DMS 273 treated with DMSO at 0.1 percent for 48 hours (cell line): ENCODE measurements around the gene EPHA6.
A peak's percentile ranks its signal among the peaks of the same experiment; 100 is the strongest.

Experiments used
- DNase-seq: peaks from one replicate; lab custom pipeline; 2025; lab: John Stamatoyannopoulos, UW

EPHA6 gene

GRCh38 chr3:96813820-96814650 lies at the start of gene EPHA6:
TSS of gene EPHA6 (plus strand) at chr3:96814594.
- DNase-seq = no peak

GRCh38 chr3:96776818-96777217 lies 37.6 kb upstream of the EPHA6 start:
- DNase-seq = no peak

- no peak for DNase-seq
Observed at GRCh38 chr3:96779810-96780209, 34.6 kb upstream of the EPHA6 start.

GRCh38 chr3:96796101-96796500 lies 18.3 kb upstream of the EPHA6 start:
- no peak for DNase-seq

GRCh38 chr3:96803870-96804269 lies 10.5 kb upstream of the EPHA6 start:
- DNase-seq = no peak

- DNase-seq = no peak
Observed at GRCh38 chr3:96806341-96806740, 8.1 kb upstream of the EPHA6 start.

GRCh38 chr3:96813134-96813819 lies 1.1 kb upstream of the EPHA6 start:
- DNase-seq = peak; percentile 64

GRCh38 chr3:96814651-96815567 lies 515 bp downstream of the EPHA6 start:
- DNase-seq = no peak

- no peak for DNase-seq
Observed at GRCh38 chr3:96831175-96831574, 16.8 kb downstream of the EPHA6 start.

GRCh38 chr3:96833301-96833700 lies 18.9 kb downstream of the EPHA6 start:
- no peak for DNase-seq

- no peak for DNase-seq
Observed at GRCh38 chr3:96836153-96836915, 21.9 kb downstream of the EPHA6 start.

GRCh38 chr3:96843505-96844203 lies 29.3 kb downstream of the EPHA6 start:
- no peak for DNase-seq

- no peak for DNase-seq
Observed at GRCh38 chr3:96844204-96844514, 29.8 kb downstream of the EPHA6 start.

- DNase-seq = no peak
Observed at GRCh38 chr3:96852849-96853248, 38.5 kb downstream of the EPHA6 start.

GRCh38 chr3:96860882-96861281 lies 46.5 kb downstream of the EPHA6 start:
- DNase-seq = no peak

- peak; percentile 5 for DNase-seq
Observed at GRCh38 chr3:96863129-96863740, 48.8 kb downstream of the EPHA6 start.

- no peak for DNase-seq
Observed at GRCh38 chr3:96865605-96866004, 51.2 kb downstream of the EPHA6 start.

GRCh38 chr3:96869316-96869715 lies 54.9 kb downstream of the EPHA6 start:
- DNase-seq = no peak

GRCh38 chr3:96877510-96877909 lies 63.1 kb downstream of the EPHA6 start:
- DNase-seq = no peak

GRCh38 chr3:96900031-96900430 lies 85.6 kb downstream of the EPHA6 start:
- no peak for DNase-seq

- DNase-seq = no peak
Observed at GRCh38 chr3:96900566-96900965, 86.2 kb downstream of the EPHA6 start.
